HepG2 (cell line): ENCODE data around the gene PLCB4.

Experiments used
- KDM5B ChIP-seq: sonication (generic); formaldehyde crosslinking; IDR thresholded peaks from 2 replicates; pipeline ENCODE4 v1.4.0; 2020; ENCODE audit warnings: missing genetic modification reagents, mild to moderate bottlenecking, borderline replicate concordance
- MED13 ChIP-seq: sonication (generic); formaldehyde crosslinking; IDR thresholded peaks from 2 replicates; pipeline ENCODE4 v1.5.0; 2020; ENCODE audit warnings: missing genetic modification reagents
- TARDBP ChIP-seq: sonication (generic); formaldehyde crosslinking; IDR thresholded peaks from 2 replicates; pipeline ENCODE4 v1.8.0; 2022; ENCODE audit warnings: mild to moderate bottlenecking, missing genetic modification reagents
- TCF12 ChIP-seq, 2 experiments: fragments of 450-650 bp in 1 of 2; sonication (generic) in 1 of 2; formaldehyde crosslinking in 1 of 2; IDR thresholded peaks; 2 replicates each; pipeline versions ENCODE4 v1.6.1 to v1.8.0; 2017 to 2022; ENCODE audit warnings: antibody characterized with exemption in 1 of 2, mild to moderate bottlenecking in 1 of 2, missing genetic modification reagents in 1 of 2, moderate library complexity in 1 of 2
- TF ChIP-seq, protein P1 (sequence below): sonication (generic); formaldehyde crosslinking; IDR thresholded peaks from 2 replicates; pipeline ENCODE4 v1.5.0; 2020; ENCODE audit warnings: mild to moderate bottlenecking, missing genetic modification reagents, moderate library complexity
- TF ChIP-seq, protein P2 (sequence below): sonication (generic); formaldehyde crosslinking; conservative IDR thresholded peaks from 2 replicates; pipeline ENCODE4 v1.5.0; 2020; ENCODE audit warnings: missing genetic modification reagents

DNA sequence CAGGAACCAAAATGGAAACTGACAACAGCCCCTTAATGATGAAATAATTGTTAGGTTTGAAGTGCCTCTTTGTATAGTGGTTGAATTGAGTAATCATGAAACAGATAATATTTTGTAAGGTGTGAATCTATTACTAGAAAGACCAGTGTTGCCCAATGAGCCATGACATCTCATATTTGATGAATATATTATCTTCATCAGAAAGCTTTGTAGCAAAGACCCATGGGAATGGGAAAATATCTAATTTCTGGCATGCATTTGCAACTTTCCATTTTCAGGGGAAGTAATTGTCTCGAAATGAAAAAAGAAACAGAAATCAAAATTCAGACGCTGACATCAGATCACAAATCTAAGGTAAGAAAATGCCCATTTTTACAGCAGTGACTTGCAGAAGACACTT is 388.2 kb downstream of the PLCB4 start:
- TF ChIP-seq TARDBP (CRISPR knock-in tag) = no peak
- TF ChIP-seq, protein P1, sequence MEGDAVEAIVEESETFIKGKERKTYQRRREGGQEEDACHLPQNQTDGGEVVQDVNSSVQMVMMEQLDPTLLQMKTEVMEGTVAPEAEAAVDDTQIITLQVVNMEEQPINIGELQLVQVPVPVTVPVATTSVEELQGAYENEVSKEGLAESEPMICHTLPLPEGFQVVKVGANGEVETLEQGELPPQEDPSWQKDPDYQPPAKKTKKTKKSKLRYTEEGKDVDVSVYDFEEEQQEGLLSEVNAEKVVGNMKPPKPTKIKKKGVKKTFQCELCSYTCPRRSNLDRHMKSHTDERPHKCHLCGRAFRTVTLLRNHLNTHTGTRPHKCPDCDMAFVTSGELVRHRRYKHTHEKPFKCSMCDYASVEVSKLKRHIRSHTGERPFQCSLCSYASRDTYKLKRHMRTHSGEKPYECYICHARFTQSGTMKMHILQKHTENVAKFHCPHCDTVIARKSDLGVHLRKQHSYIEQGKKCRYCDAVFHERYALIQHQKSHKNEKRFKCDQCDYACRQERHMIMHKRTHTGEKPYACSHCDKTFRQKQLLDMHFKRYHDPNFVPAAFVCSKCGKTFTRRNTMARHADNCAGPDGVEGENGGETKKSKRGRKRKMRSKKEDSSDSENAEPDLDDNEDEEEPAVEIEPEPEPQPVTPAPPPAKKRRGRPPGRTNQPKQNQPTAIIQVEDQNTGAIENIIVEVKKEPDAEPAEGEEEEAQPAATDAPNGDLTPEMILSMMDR = no peak
- TF ChIP-seq TCF12 (IDR thresholded peaks at IDR 0.05) = no peak
- TF ChIP-seq TCF12 (CRISPR knock-in tag; IDR thresholded peaks at IDR 0.05) = no peak
- TF ChIP-seq MED13 (CRISPR knock-in tag) = no peak
- TF ChIP-seq, protein P2, sequence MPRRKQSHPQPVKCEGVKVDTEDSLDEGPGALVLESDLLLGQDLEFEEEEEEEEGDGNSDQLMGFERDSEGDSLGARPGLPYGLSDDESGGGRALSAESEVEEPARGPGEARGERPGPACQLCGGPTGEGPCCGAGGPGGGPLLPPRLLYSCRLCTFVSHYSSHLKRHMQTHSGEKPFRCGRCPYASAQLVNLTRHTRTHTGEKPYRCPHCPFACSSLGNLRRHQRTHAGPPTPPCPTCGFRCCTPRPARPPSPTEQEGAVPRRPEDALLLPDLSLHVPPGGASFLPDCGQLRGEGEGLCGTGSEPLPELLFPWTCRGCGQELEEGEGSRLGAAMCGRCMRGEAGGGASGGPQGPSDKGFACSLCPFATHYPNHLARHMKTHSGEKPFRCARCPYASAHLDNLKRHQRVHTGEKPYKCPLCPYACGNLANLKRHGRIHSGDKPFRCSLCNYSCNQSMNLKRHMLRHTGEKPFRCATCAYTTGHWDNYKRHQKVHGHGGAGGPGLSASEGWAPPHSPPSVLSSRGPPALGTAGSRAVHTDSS (CRISPR knock-in tag) = no peak
- no peak for TF ChIP-seq KDM5B (CRISPR knock-in tag)
